HG03457 (cell line): ENCODE measurements around the gene ZBTB7A.

Experiments used
- ATAC-seq: cut with Tn5 transposase; IDR thresholded peaks from one replicate; pipeline ENCODE4 v1.9.1; 2021; ENCODE audit warnings: moderate number of reproducible peaks; ENCODE audit not compliant: unreplicated experiment

ZBTB7A gene

GRCh38 chr19:4038661-4039423 lies 27.9 kb downstream of the ZBTB7A start:
- no peak for ATAC-seq

DNA sequence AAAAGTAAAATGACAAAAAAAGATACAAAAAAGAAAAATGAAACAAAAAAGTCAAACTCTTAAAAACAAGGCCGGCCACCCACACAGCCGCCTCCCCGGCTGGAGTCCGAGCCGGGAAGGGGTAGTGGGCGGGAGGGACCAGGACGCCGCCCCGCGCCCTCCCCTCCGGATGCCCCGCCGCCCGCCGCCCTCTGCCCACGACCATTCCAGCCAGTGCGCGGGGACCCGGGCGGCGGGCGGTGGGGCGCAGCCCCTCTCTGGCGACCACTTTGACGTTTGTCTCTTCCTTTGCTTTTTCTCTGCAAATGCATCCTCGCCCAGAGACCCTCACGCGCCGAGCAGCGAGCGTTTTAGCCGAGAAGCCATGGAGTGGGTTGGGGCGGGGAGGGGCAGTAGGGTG lies 28.6 kb downstream of the ZBTB7A start:
- ATAC-seq: no peak

GRCh38 chr19:4037301-4037949 lies 29.3 kb downstream of the ZBTB7A start:
- no peak for ATAC-seq

- no peak for ATAC-seq
Measured at GRCh38 chr19:4036576-4037300, 30.0 kb downstream of the ZBTB7A start.

DNA sequence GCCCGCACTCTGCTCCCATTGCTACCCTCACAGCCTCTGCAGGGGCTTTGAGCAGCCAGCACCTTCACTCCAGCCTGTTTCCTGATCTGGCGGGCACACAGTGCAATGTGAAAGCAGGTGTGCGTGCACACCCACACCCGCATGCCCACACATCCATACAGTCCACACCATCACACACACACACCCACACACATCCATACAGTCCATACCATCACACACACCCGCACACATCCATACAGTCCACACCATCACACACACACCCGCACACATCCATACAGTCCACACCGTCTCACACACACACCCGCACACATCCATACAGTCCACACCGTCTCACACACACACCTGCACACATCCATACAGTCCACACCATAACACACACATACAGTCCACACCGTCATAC lies 31.1 kb downstream of the ZBTB7A start:
- no peak for ATAC-seq

- no peak for ATAC-seq
Measured at GRCh38 chr19:4035018-4035566, 31.6 kb downstream of the ZBTB7A start.

DNA sequence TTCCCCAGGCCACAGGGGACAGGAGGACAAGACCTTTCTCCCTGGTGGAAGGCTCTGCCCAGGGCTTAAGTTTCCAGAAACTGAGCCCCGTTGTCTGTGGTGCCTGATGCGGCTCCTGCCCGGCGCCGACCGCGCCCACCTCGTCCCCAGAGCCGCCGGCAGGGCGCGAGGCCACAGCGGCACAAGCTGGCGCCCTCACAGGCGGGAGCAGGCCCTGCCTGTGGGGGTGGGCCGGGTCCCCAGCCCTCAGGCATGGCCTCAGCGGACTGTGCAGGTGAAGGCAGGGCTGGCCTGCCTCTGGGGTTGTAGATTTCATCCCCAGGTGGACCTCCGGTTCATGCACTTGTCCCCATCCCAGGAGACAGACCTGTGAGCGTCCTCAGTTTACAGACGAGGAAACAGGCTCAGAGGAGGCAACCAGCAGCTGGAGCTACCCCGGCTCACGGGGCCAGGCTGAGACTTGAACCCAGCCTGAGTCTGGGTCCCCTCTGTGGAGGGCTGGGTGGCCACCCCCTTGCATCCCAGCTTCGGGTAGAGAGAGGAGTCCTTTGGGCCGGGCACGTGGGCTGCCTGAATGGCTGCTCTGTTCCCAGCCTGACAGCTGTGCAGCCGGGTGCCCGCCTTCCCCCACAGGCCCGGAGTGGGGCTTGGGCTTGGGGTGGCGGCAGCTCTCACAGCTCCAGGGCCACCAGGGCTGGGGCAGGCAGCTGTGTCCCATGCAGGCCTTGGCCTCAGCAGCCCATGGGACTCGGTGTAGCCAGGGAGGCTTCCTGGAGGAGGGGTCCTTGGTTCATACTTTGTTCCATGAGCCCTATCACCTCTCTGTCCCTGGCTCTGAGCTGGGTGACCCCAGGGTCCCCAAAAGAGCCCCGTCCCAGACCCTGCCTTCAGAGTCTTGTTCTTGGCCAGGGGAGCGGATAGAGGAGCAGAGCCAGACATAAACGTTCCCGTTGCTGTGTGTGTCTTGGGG lies 32.4 kb downstream of the ZBTB7A start:
- ATAC-seq: no peak

GRCh38 chr19:4033028-4033956 lies 33.4 kb downstream of the ZBTB7A start:
- ATAC-seq: no peak

DNA sequence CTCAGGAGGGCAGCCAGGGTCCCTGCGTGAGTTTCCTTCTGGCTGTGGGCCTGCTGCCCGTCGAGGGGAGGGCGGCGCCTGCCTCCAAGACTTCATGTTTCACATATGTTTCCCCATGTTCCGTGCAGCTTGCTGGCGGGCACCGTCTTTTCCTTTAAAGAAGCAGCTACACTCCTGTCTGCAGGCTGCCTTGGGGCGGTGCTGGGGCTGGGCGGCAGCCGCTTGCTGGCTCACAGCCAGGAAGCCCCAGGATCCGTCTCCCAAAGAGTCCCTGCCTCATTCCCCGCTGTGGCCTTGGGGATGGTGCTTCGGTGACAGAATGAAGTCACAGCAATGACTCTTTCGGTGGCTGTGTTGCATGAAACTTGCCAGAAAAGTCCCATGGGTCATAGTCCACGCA lies 34.3 kb downstream of the ZBTB7A start:
- no peak for ATAC-seq

DNA sequence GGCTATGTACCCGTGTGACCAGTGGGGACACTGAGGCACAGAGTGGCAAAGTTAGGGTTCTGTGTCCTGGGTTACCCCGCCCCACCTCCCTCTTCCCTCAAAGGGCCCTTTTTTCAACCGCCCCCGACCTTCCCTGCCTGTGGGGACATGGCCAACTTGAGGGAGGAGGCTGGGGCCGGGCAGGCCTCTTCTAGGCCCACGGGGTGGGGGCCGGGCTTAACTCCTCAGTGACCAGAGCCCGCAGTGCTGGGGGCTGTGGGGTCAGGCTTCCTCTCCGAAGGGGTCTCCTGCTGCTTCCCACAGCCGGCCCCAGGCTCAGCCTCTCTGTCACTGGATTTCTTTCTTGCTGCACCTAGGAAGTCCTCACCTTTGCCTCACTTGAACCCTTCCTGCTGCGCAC lies 35.3 kb downstream of the ZBTB7A start:
- no peak for ATAC-seq

- ATAC-seq: no peak
Measured at GRCh38 chr19:4030981-4031380, 35.7 kb downstream of the ZBTB7A start.

- no peak for ATAC-seq
Measured at GRCh38 chr19:4030552-4030951, 36.1 kb downstream of the ZBTB7A start.

GRCh38 chr19:4029247-4029614 lies 37.5 kb downstream of the ZBTB7A start:
- ATAC-seq: no peak

DNA sequence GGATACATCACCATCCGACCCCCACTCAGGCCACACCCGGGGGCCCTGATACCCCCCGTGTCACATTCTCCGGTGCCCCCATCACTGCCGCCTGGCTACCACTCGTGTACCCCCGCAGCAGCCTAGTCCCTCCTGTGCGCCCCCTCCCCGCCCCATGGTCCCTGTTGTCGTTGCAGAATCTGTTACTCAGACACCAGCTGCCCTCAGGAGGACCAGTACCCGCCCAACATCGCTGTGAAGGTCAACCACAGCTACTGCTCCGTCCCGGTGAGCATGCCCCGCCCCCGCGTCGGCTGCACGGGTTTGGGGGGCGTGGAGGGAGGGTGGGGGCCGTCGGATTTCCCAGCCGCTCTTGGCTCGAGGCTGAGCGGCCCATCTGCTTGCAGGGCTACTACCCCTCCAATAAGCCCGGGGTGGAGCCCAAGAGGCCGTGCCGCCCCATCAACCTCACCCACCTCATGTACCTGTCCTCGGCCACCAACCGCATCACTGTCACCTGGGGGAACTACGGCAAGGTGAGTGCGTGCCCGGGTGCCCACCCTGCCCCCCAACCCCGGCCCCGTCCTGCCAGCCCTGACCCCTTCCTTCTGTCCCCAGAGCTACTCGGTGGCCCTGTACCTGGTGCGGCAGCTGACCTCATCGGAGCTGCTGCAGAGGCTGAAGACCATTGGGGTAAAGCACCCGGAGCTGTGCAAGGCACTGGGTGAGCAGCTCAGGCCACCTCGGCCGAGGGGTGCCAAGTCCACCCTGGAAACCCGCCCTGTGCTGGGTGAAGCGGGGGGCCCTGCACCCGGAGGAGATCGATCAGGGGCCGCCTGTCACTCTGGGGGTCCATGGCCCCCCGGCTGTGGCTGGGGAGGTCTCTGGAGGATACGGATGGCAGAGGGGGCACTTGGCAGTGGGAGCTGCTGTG lies 38.1 kb downstream of the ZBTB7A start:
- ATAC-seq: no peak

DNA sequence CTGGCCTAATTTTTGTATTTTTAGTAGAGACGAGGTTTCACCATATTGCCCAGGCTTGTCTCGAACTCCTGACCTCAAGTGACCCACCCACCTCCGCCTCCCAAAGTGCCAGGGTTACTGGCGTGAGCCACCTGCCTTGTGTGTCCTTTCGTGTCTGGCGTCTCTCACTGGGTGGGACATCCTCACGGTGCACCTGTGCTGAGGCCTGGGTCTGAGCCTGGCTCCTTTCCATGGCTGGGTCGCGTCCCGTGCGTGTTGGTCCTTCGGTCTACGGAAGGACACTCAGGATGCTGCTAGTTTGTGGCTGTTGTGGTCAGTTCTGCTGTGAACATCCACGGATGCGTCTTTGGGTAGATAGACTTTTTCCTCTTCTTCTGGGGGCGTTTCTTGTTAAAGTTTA lies 39.6 kb downstream of the ZBTB7A start:
- ATAC-seq: no peak

- no peak for ATAC-seq
Measured at GRCh38 chr19:4025317-4025716, 41.4 kb downstream of the ZBTB7A start.

DNA sequence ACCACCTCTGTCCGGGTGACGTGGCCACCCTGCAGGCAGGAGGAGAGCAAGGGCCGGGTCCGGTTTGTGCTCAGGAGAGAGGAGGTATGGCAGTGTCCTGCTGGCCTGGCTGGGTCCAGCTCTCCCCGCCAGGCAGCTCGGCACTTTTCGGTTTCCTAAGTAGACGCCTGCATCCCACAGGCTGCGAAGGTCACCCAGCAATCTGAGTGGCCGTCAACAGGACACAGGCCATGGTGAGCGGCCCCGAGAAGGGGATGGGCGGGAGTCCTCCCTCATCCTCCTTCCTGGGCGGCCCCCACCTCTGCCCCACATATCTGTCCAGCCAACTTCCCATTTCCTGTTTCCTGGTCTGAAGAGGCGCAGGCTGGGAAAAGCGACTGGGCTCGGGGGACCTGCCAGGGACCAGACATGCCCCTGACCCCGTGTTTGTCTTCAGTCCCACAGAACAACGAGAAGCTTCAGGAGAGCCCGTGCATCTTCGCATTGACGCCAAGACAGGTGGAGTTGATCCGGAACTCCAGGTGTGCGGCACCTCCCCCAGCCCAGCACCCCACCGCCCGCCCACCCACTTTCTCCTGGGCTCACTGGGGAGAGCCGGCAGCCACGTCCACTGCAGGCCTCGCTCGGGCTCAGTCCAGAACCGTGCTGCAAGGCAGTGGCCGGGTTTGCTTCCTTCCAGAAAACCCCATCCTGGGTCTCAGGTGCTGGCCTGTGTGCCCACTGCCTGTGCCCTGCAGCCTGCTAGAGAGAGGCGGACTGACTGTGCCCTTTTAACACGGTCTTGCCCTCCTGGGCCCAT lies 42.9 kb downstream of the ZBTB7A start:
- no peak for ATAC-seq

DNA sequence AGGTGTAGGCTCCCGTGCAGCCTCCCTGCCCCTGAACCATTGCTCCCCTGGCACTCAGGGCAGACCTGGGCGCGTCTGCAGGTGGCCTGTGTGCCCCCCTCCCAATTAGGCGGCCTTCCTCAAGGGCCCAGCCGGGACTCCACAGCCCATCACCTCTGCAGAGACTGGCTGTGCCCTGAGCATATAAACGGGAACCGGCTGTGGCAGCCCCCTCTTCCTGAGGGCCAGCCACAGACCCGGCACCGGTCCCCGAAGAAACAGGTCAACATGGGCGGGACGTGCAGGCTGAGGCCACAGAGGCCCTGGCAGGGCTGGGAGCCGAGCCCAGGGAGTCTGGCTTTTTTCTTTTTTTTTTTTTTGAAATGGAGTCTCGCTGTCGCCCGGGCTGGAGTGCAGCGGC lies 47.1 kb downstream of the ZBTB7A start:
- no peak for ATAC-seq
